ENCODE data around the gene TMTC2.

GRCh38 chr12:82923935-82924334, 237.2 kb downstream of the TMTC2 start:
- no peak for TF ChIP-seq ZNF274 (IDR thresholded peaks at IDR 0.05; ENCODE audit: low read depth, low read length)
- TF ChIP-seq SUZ12 (IDR thresholded peaks at IDR 0.05; ENCODE audit: extremely low read depth, insufficient read depth, insufficient read length): no peak
- no peak for TF ChIP-seq YY1 (IDR thresholded peaks at IDR 0.05; ENCODE audit: insufficient read depth, insufficient read length)
